ENCODE data around the gene PRKCA. TPM values are rescaled to one million over a fixed set of nuclear protein-coding genes. Genes with fewer than 3 reads are reported as not detected.
A peak's percentile ranks its signal among the peaks of the same experiment; 100 is the strongest.

Gene PRKCA
- total RNA-seq, 1 donor from 2014 or later = 6.7 TPM

- DNase-seq (ENCODE audit: low read depth) = no peak
- H3K4me3 ChIP-seq (ENCODE audit: low read depth, low read length) = no peak overlapping the region
- no peak for TF ChIP-seq CTCF (conservative IDR thresholded peaks at IDR 0.05; ENCODE audit: low read depth, low read length)
These were observed 331.8 kb downstream of the PRKCA start for GRCh38 chr17:66634193-66634592.

- no peak for DNase-seq (ENCODE audit: low read depth)
- TF ChIP-seq CTCF (conservative IDR thresholded peaks at IDR 0.05; ENCODE audit: low read depth, low read length) = no peak
- H3K4me3 ChIP-seq (ENCODE audit: low read depth, low read length) = no peak overlapping the region
These were observed 333.1 kb downstream of the PRKCA start for GRCh38 chr17:66635386-66636045.

GRCh38 chr17:66636111-66636510 lies 333.7 kb downstream of the PRKCA start:
- TF ChIP-seq CTCF (conservative IDR thresholded peaks at IDR 0.05; ENCODE audit: low read depth, low read length) = no peak
- peak; percentile 18 for DNase-seq (ENCODE audit: low read depth)
- H3K4me3 ChIP-seq (ENCODE audit: low read depth, low read length) = no peak overlapping the region

- TF ChIP-seq CTCF (conservative IDR thresholded peaks at IDR 0.05; ENCODE audit: low read depth, low read length) = no peak
- no peak overlapping the region for H3K4me3 ChIP-seq (ENCODE audit: low read depth, low read length)
- peak; percentile 38 for DNase-seq (ENCODE audit: low read depth)
These were observed 335.1 kb downstream of the PRKCA start for GRCh38 chr17:66637491-66637890.

- H3K4me3 ChIP-seq (ENCODE audit: low read depth, low read length) = no peak overlapping the region
- no peak for TF ChIP-seq CTCF (conservative IDR thresholded peaks at IDR 0.05; ENCODE audit: low read depth, low read length)
- no peak for DNase-seq (ENCODE audit: low read depth)
These were observed 336.5 kb downstream of the PRKCA start for GRCh38 chr17:66638707-66639479.

- no peak for DNase-seq (ENCODE audit: low read depth)
- H3K4me3 ChIP-seq (ENCODE audit: low read depth, low read length) = no peak overlapping the region
- TF ChIP-seq CTCF (conservative IDR thresholded peaks at IDR 0.05; ENCODE audit: low read depth, low read length) = no peak
These were observed 341.6 kb downstream of the PRKCA start for GRCh38 chr17:66643815-66644710.
